HG02763 (cell line): ENCODE data around the gene POLDIP2.

Source experiments
- ATAC-seq: cut with Tn5 transposase; IDR thresholded peaks from one replicate; pipeline ENCODE4 v1.9.1; 2021; ENCODE audit warnings: mild to moderate bottlenecking, moderate library complexity; ENCODE audit not compliant: unreplicated experiment

Gene POLDIP2

DNA sequence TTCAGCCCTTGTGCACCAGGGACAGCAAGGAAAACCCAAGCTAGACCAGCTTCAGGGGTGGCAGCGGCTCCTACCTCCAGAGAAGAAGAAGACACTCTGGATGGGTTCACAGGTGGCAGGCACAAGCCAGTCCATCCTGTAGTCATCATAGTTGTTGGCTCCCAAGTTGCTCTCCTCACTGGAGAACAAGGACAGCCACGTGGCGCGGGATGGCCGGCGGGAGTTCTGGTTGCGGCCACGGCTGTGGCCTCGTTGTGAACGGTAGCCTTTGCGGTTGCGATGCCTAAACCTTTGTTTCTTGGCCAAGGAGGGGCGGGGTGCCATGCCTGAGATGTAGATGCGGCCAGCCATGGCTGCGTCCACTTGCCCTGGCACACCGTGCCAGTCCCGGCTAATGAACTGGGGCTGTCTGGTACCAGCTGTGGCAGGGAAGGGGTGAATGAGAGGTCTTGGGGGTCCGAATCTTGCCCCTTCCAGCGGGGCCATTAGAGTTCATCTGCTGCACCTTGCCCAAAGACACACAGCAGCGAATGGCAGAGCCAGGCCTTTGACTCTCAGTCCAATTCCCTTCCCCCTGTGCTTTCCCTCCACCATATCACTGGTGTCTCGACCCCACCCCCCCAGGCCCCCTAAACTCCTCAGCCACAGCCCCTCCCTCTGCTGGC lies 10.4 kb upstream of the POLDIP2 start:
- no peak for ATAC-seq

GRCh38 chr17:28366605-28367004 lies 9.3 kb upstream of the POLDIP2 start:
- no peak for ATAC-seq

- no peak for ATAC-seq
Measured at GRCh38 chr17:28365487-28365886, 8.2 kb upstream of the POLDIP2 start.

DNA sequence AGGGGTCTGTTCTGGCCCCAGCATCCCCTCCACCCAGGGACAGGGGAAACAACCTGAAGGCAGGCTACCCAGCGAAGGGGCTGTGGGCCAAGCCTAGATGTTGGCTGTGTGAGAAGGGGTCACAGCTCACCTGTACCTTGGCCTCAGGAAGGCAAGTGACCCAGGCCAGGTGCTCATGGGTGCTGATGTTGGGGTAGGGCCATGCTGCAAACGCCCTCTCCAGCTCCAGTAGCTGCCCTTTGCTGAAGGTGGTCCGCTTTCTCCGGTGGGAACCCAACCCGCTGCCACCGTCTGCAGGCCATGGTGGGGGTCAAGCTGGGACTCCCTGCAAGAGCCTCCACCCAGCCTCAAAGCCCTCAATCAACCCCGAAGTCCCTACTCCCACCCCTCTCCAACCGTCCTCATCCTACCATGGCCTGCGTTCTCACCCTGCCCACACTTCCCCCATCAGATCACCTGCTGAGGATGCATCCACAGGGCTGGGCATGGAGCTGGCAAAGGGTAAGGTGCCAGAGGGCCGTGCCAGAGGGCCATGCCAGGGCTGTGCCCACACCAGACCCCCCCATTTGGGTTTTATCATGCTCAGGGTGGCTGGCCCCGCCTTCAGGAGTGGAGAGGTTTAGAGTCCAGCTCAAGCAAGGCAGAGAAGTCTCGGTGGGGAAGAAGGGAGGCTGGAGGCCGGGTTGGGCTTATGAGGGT lies 7.5 kb upstream of the POLDIP2 start, which contains the start of gene SEBOX:
TSS of gene SEBOX (minus strand) at position 535 of the 699 bp plus-strand sequence. CDS start at position 487, 48 bp downstream.
- no peak for ATAC-seq

DNA sequence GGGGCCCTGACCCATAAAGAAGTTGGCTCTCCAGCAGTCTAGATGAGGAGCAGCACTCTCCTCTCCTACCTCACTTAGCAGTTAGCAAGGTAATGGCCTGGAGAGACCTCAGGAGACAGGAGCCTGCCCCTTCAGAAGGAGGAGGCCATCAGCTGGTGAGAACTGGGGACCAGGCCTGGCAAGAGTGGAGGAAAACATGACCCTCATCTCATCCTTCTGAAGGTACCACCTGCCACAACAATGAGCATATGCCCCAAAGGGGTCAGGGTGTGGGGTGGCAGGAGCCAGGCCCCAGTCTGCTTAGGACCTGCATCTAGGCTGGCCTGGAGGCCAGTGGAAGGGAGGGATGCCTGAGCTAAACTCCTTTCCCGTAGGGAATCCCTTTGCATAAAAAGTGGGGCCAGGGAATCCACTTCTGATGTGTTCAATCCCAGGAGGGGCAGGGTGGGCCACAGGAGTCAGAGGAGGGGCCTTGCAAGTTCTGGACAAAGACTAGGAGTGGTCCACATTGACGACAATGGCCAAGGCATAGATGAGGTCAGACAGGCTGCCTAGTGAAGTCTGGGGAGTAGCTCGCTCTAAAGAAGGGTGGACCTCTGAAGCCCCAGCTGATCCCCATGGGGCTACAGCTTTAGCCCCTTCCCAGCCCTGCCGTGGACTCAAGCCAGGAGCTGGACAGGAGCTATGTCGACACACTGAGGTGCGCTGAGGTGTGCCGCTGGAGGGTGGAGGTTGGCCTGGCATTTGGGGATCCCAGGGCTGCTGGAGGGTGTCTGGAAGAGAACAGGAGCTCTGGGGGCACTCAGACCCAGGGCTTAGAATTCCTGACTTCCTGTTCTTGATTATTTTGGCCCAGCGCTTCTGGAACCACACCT lies 6.7 kb upstream of the POLDIP2 start:
- ATAC-seq, result no peak

GRCh38 chr17:28363186-28363585 lies 5.9 kb upstream of the POLDIP2 start:
- ATAC-seq, result no peak

DNA sequence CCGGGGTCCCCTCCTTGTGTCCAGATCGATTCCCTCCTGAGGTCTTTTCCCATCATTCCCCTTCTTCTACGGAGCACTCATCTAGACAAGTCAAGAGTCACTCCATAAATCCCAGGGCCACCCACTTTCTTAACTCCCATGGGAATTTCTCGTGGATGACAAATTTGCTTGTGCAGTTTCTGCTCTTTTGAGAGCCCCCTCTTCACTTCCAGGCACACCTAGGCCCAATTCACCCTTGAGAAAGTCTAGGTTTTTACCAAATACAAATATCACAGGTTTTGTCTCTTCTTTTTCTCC lies 522 bp upstream of the POLDIP2 start:
- no peak for ATAC-seq

DNA sequence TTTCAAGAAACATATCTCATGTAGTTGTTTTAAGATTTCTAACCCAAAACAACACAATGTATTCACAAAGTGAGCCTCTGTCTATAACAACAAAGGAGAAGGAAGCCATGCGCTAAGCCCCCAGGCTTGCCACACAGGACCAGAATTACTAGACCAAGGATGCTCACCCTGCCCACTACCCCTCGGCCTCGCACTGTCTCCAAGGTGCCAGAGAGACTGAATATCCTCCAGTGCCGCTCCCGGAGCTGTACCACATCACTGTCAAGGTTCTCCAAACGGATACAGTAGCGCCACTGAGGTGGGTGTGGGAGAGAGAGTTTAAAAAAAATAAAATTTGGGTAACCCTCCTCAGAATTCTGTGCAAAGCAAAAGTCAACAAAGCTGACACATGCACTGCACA lies 7.1 kb downstream of the POLDIP2 start:
- ATAC-seq, result no peak

GRCh38 chr17:28348979-28349378 lies 8.3 kb downstream of the POLDIP2 start:
- no peak for ATAC-seq

DNA sequence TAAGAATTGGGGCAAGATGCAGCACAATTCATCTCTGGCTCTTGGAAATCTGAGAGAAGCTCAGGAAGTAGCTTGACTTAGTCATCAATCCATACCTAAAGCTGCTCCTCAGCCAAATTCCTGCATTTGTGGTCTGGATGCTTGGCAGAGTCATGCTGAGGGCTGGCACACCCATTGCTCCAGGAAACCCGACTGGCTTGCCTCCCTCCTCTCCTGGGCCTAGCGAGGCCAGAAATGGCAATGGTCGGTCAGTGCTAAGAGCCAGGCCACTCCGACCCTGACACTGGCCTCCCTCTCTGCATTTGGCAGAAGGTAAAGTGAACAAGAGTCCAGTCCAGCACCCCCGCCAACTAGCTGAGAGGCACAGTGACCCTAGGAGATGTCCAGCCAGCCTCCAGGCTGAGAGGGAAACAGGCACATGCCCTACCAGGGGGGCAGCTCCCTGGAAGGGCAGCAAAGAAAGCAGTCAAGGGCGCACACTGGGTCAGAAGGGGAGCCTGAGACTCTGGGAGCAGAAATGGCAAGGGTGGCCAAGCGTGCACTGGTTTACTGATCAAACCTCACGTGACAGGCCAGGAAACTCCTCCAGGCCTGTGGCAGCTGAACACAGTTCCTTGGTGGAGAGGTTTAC lies 10.0 kb downstream of the POLDIP2 start:
- ATAC-seq, result no peak

- ATAC-seq, result no peak
Measured at GRCh38 chr17:28346746-28347246, 10.5 kb downstream of the POLDIP2 start.

DNA sequence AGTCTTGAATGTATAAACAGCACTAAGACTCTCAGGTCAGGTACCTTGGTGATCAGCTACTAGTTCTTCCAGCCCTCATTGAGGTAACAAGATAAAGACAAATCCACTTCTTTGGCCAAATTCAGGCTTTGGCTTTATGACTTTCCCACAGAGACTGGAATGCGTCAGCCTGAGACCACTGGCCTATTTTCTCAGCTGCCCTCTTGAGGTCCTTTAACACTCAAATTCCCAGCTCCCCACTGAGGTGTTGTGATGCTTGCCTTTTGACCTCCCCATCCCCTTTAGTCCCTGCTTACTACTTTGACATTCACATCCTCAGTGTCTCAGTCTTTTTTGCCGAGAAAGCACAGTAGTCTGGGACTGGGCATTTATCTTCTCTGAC lies 11.1 kb downstream of the POLDIP2 start:
- ATAC-seq, result no peak

- ATAC-seq, result no peak
Measured at GRCh38 chr17:28345419-28346198, 11.7 kb downstream of the POLDIP2 start.

DNA sequence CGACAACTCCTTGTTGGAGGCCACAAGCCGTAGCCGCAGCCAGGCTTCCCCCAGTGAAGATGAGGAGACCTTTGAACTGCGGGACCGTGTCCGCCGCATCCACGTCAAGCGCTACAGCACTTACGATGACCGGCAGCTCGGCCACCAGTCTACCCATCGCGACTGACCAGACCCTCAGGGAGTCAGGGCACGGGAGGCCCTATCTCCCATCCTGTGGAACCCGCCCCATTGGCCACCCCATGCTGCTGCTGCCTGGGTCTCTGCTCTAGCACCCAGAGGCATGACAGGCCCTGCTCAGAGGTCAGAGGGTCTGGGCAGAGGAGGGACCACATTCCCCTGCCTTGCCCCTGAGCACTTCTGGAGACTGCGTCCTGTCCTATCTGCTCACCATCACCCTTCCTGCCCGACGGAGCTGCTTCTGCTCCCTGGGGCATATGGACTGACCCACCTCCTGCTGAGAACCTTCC lies 12.9 kb downstream of the POLDIP2 start:
- no peak for ATAC-seq

DNA sequence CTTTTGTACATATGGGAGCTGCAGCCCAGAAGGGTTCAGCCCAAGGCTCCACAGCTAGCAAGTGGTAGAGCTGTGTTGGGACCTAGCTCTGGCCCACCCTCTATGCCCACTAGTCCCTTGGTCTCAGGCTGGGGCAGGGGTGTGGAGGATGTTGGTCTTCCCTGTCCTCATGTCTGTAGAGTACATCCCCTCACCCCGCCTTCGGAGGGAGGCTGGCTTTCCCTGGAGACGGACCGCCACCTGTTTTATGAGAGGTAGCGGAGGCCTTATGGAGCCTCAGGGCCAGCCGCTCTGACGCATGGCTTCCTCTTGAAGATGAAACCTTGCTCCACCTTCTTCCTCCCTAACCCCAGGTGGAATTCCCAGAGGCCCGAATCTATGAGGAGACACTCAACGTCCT lies 13.3 kb downstream of the POLDIP2 start:
- no peak for ATAC-seq

GRCh38 chr17:28343491-28343932 lies 13.8 kb downstream of the POLDIP2 start:
- ATAC-seq, result no peak

DNA sequence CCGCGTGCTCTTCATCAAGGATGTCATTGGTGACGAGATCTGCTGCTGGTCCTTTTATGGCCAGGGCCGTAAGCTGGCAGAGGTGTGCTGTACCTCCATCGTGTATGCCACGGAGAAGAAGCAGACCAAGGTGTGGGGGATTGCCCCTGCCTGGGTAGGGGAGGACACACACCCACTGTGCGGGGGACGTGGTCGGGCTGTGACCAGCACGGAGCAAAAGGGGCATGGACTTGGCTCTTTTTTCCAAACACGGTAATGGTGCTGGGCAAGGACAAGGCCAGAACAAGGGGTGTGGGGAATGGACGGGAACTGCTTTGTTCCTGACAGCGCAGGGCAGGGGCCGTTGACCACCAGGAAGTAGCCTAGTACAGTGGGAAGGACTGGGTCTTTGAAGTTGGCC lies 15.0 kb downstream of the POLDIP2 start:
- no peak for ATAC-seq

DNA sequence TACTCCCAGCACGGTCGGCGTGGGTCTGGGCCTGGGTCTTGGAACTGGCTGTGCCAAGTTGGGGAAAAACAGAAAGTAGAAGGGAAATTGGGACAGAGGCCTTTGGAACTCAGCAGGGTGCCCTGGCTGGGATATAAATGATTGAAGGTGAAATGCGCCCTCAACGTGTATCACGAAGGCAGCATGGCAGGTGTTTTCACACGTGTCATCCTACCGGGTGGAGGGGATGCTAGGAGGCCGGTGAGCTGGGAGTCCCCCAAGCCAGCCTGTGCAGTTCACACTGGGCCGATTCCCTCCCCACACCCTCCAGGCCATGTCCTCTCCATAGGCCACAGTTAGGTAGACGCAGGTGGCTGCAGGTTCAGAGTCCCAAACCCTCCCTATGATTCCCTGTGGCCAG lies 15.8 kb downstream of the POLDIP2 start:
- no peak for ATAC-seq

DNA sequence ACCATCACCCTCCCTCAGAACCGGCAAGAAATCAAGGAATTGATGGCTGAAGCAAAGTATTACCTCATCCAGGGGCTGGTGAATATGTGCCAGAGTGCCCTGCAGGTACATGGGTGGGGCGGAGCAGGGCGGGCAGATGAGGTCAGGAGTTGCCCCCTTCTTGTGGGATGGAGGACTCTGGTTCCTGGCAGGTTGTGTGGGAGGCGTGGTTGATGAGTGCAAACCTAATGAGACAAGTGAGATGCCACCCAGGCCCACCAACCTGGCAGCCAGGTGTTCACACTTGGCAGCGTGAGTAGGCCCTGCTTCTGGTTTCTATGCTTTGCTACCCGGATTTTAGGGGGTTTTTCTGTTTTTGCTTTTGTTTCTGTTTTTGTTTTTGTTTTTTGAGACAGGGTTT lies 17.0 kb downstream of the POLDIP2 start:
- no peak for ATAC-seq

GRCh38 chr17:28339431-28339830 lies 17.9 kb downstream of the POLDIP2 start:
- no peak for ATAC-seq
